ENCODE measurements around the gene PWP1.

DNA sequence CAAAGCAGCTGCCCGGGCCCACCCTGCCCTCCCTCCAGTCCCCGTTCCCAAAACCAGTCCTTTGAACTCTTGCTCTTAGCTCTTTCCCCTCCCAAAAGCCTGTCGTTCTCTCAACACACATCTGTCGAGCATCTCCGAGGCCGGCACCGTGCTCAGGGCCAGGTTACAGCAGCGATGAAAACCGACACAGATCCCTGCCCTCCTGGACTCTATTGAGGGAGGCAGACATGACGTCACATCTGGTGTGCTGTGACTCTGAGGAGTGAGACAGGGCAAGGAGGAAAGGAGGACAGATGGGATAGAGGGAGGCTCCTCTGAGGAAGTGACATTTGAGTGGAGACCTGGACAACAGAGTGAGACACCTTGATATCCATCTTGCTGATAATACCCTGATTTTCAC lies 34.6 kb upstream of the PWP1 start:
- TF ChIP-seq CTCF (IDR thresholded peaks at IDR 0.05; ENCODE audit: borderline replicate concordance, extremely low read depth, low read length, poor library complexity, severe bottlenecking) = no peak
- no peak for TF ChIP-seq EZH2 (IDR thresholded peaks at IDR 0.05; ENCODE audit: borderline replicate concordance, low read depth, low read length, severe bottlenecking)
